Esophagus squamous epithelium (tissue), 4 donors: ENCODE data around the gene CUEDC1.

Source experiments
- CTCF ChIP-seq, 6 experiments: fragments of 450-650 bp in 4 of 6; fragments of 200-600 bp in 2 of 6; sonication (generic) in 2 of 6; IDR thresholded peaks; one replicate each; pipeline ENCODE4 v1.5.1; 2016 to 2019; ENCODE audit warnings: antibody characterized with exemption in 6 of 6, mild to moderate bottlenecking in 4 of 6, moderate library complexity in 4 of 6
- POLR2A ChIP-seq, 4 donors: fragments of 450-650 bp; IDR thresholded peaks; one replicate each; pipeline ENCODE4 v1.6.1; 2017; ENCODE audit warnings: antibody characterized with exemption in 4 of 4, mild to moderate bottlenecking in 4 of 4, moderate library complexity in 3 of 4

- TF ChIP-seq CTCF (IDR thresholded peaks at IDR 0.05): no peak
- TF ChIP-seq POLR2A (IDR thresholded peaks at IDR 0.05): no peak
These were observed 96.4 kb downstream of the CUEDC1 start for GRCh38 chr17:57858838-57859237.
